GM19023 (cell line): ENCODE data around the gene RFXAP.

Experiments used
- ATAC-seq: cut with Tn5 transposase; IDR thresholded peaks from one replicate; pipeline ENCODE4 v1.9.1; 2021; ENCODE audit warnings: mild to moderate bottlenecking, moderate library complexity; ENCODE audit not compliant: unreplicated experiment

RFXAP gene

DNA sequence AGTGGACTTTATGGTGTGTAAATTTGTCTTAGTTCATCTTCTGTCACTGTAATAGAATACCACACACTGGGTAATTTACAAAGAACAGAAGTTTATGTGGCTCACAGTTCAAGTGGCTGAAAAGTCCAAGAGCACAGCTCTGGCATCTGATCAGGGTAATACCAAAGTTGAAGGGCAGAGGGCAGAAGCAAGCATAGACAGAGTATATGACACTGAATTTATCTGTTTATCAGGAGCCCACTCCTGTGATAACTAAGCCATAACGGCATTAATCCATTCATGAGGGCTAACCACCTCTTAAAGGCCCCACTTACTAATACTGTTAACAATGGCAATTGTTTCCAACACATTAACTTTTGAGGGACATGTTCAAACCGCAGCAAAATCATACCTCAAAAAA lies 4.0 kb upstream of the RFXAP start:
- no peak for ATAC-seq

DNA sequence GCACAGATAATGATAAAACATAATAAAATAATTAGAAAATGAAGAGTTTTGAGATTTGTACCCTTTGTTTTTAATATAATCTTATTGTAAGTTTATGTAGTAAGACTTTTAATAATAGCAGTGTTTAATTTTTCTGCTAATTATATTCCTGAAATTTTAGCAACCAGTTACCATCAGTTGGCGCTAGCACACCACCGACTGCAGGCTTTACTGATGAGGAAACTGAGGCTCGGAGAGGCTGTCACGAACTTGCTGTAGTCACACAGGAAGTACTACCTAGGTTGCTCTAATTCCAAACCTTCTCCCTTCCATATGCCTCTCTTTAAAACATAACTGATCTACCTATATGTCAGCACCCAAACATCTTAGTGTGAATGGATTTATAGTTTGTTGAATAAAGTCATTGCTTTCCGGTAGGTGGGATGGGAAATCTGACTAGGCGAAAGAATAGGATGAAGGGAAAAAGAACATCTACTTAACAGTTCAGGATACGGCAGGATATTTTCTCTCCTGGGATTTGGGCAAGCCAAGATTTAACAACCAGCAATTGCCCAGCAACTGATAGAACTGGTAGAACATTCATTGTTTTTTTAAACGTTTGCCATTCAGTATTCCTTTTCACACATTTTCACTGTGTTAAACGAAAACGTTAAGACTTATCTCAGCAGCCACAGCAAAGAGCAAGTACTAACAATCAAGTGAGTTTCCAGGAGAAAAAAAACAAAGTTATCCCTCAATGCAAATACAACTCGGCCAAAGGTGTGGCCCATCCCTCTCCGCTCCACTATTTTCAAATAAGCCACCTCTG lies 822 bp upstream of the RFXAP start:
- ATAC-seq = peak; percentile 0

GRCh38 chr13:36819739-36820090 lies 693 bp downstream of the RFXAP start:
- peak; percentile 24 for ATAC-seq

DNA sequence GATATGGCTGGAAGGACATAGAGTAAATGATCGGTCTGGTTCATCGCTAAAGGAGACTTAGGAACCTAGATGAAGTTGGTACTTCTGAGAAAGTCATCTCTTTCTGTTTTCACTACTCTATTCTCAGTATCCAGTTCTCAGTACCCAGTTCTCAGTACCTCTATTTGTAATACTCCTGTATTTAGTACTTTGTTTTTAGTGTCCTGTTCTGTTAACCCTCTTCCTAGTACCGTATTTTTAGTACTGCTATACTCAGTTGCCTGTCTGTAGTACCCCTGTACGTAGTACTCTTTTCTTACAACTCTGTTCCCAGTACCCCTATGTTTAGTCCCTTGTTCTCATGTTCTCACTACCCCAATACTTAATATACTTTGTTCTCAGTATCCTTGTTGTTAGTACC lies 1.2 kb downstream of the RFXAP start:
- peak; percentile 32 for ATAC-seq

DNA sequence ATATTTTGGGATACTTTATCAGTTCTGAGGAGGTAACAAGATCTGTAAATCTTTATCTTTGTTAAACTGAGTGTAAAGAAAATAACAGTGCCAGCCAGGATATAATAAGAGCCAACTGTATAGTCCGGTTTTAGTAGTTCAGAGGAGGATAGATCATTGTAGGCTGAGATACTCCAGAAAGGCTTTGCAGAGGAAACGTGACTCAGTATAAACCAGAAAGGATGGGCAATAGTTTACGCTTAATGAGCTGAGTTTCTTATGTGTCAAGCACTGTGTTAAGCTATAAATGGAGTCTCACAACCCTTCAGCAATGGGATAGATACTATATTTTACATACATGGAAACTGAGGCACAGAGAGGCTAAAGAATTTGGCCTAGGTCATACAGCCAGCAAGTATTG lies 3.8 kb downstream of the RFXAP start:
- ATAC-seq = no peak

DNA sequence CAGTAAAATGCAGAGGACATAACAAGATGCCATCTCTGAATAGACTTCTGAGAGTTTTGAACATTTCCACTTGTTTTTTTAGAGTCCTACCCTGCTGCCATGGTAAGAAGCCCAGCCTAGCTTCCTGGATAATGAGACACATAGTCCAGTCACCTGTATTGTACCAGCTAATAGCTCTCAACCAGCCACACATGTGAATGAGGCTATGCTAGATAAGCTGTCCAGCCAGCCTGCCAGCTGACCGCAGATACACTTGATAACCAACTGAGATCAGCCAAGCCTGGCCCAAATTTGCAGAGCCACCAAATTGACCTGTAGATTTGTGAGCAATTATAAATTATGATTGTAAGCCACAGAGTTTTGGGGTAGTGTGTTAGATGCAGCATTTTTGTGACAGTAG lies 10.7 kb downstream of the RFXAP start:
- ATAC-seq = no peak

DNA sequence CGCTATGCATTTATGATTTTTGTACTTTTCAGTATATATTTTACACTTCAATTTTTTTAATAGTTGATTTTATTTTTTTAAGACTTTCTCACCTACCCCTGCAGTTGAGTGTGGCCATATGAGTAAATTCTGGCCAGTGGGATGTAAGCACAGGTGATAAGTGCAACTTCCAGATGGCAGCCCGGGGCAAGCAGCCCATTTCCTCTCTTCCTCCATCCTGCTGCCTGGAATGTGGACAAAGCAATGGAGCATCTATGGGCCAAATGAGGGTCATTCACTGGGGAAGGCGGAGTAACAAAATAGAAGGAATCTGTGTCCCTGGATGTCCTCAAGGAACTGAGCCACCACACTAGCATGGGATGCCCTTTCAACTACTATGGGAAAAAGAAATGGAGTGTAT lies 12.3 kb downstream of the RFXAP start:
- ATAC-seq = no peak

GRCh38 chr13:36834299-36834698 lies 15.3 kb downstream of the RFXAP start:
- no peak for ATAC-seq

GRCh38 chr13:36837354-36838092 lies 18.5 kb downstream of the RFXAP start:
- ATAC-seq = no peak

DNA sequence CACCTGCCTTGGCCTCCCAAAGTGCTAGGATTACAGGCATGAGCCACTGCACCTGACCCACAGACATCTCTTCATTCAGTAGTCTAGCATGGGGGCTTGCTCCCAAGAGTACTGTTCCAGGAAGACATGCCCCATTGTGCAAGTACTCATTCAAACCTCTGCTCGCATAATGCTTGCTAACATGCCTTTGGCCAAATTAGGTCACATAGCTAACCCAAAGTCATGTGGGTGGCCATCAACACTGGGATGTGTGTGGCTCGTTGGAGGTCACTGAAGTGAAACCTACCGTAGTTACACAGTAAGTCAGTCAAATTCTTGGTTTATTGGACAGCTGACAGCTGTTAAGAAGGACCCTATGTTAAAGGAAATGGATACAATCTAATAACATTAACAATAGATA lies 20.3 kb downstream of the RFXAP start:
- no peak for ATAC-seq

GRCh38 chr13:36839981-36840380 lies 21.0 kb downstream of the RFXAP start:
- ATAC-seq = no peak

GRCh38 chr13:36840718-36841250 lies 21.8 kb downstream of the RFXAP start:
- no peak for ATAC-seq

DNA sequence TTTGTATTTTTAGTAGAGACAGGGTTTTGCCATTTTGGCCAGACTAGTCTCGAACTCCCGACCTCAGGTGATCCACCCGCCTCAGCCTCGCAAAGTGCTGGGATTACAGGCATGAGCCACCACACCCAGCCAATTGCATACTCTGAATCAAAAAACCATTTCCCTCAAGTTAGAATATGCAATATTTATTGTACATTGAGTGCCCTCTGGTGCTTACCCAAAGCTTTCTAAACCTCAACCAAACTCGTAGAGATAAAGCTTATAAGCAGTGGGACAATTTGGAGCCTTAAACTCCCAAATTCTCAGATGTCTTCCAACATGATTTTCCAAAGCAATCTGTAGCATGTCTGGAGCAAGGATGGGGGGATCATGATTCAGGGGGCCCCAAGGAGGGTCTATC lies 22.4 kb downstream of the RFXAP start:
- ATAC-seq = no peak

- no peak for ATAC-seq
Measured at GRCh38 chr13:36847606-36848005, 28.6 kb downstream of the RFXAP start.

DNA sequence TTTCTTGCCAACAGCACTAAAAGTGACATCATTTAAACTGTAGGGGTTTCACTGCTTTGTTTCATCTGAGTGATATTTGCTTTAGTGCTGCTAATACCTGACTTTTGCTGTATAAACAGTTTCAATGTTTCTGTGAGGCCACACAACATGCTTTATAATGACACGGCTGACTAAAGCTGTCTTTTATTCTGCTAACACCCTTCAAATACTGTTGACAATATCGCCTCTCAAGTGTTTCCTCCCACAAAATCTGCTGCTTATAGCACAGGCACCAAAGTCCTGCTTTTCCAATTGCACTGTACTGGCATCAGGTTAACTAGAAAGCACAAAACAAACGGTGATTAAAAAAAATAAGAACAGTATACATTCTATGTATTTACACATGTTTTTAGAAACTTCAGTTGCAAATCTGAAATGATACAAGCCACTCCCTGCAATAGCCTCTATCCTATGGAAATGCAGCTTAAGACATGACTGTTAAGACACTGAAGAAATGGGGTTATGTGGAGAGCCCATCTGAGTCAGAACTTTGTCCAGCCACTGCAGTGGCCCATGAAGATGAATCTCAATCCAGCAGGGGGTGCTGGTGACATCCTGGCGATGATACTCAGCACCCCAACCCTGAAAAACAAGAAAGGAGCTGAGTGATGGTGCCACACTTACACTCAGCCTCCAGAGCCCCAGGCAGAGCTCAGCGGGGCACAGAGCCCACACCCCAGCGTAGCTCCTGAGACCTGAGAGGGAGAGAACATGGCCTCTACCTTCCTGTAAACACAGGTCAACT lies 29.4 kb downstream of the RFXAP start:
- ATAC-seq = peak; percentile 60

GRCh38 chr13:36850790-36851438 lies 31.9 kb downstream of the RFXAP start:
- no peak for ATAC-seq

DNA sequence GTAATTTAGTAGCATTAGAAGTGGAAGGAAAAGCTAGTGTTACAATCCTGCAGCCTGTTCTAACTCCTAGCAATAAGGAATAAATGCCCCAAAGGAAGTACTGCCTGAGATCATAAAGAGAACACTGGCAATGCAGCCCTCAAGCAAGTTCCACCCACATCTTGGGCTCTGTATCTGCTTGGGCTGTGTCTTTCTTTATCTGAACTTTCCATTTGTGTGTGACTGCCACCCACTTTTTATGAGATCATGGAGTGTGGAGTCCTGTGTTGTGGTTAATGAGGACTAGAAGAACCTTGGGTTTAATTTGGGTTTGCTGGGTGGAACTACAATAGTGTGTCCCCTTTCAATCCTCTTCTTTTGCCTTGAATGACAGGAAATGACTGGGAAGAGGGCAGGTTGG lies 38.2 kb downstream of the RFXAP start:
- ATAC-seq = no peak

- peak; percentile 68 for ATAC-seq
Measured at GRCh38 chr13:36858290-36858689, 39.3 kb downstream of the RFXAP start.

GRCh38 chr13:36859259-36859658 lies 40.2 kb downstream of the RFXAP start:
- no peak for ATAC-seq

- no peak for ATAC-seq
Measured at GRCh38 chr13:36862002-36862685, 43.1 kb downstream of the RFXAP start.
